ENCODE measurements around the gene TENM4. TPM values are rescaled to one million over a fixed set of nuclear protein-coding genes. Genes with fewer than 3 reads are reported as not detected.

Gene TENM4
- total RNA-seq, 1 donor from 2014 or later = 2.4 TPM

- DNase-seq (ENCODE audit: low spot score) = no peak
These were observed 695.9 kb downstream of the TENM4 start for GRCh38 chr11:78744949-78745348.

GRCh38 chr11:78744202-78744601, 696.6 kb downstream of the TENM4 start:
- DNase-seq (ENCODE audit: low spot score) = no peak

- DNase-seq (ENCODE audit: low spot score) = peak; percentile 65
These were observed 698.4 kb downstream of the TENM4 start for GRCh38 chr11:78742430-78742829.

- no peak for DNase-seq (ENCODE audit: low spot score)
These were observed 699.1 kb downstream of the TENM4 start for GRCh38 chr11:78741741-78742140.

- no peak for DNase-seq (ENCODE audit: low spot score)
These were observed 700.4 kb downstream of the TENM4 start for GRCh38 chr11:78740199-78741071.

- no peak for DNase-seq (ENCODE audit: low spot score)
These were observed 702.9 kb downstream of the TENM4 start for GRCh38 chr11:78737891-78738290.

- no peak for DNase-seq (ENCODE audit: low spot score)
These were observed 703.5 kb downstream of the TENM4 start for GRCh38 chr11:78737301-78737700.

GRCh38 chr11:78735711-78736110, 705.1 kb downstream of the TENM4 start:
- no peak for DNase-seq (ENCODE audit: low spot score)

GRCh38 chr11:78733031-78733430, 707.8 kb downstream of the TENM4 start:
- no peak for DNase-seq (ENCODE audit: low spot score)

- DNase-seq (ENCODE audit: low spot score) = no peak
These were observed 708.6 kb downstream of the TENM4 start for GRCh38 chr11:78732246-78732645.

GRCh38 chr11:78731027-78731426, 709.8 kb downstream of the TENM4 start:
- no peak for DNase-seq (ENCODE audit: low spot score)

- DNase-seq (ENCODE audit: low spot score) = no peak
These were observed 710.5 kb downstream of the TENM4 start for GRCh38 chr11:78730267-78730824.

GRCh38 chr11:78727816-78728215, 713.0 kb downstream of the TENM4 start:
- DNase-seq (ENCODE audit: low spot score) = no peak

GRCh38 chr11:78725200-78725599, 715.6 kb downstream of the TENM4 start:
- no peak for DNase-seq (ENCODE audit: low spot score)

GRCh38 chr11:78722786-78723185, 718.0 kb downstream of the TENM4 start:
- no peak for DNase-seq (ENCODE audit: low spot score)

GRCh38 chr11:78720281-78720989, 720.4 kb downstream of the TENM4 start:
- no peak for DNase-seq (ENCODE audit: low spot score)

- no peak for DNase-seq (ENCODE audit: low spot score)
These were observed 723.8 kb downstream of the TENM4 start for GRCh38 chr11:78717041-78717440.

GRCh38 chr11:78715639-78716311, 725.1 kb downstream of the TENM4 start:
- peak; percentile 46 for DNase-seq (ENCODE audit: low spot score)

GRCh38 chr11:78714539-78714938, 726.3 kb downstream of the TENM4 start:
- DNase-seq (ENCODE audit: low spot score) = no peak

- DNase-seq (ENCODE audit: low spot score) = no peak
These were observed 729.1 kb downstream of the TENM4 start for GRCh38 chr11:78711735-78712134.

GRCh38 chr11:78710417-78710816, 730.4 kb downstream of the TENM4 start:
- DNase-seq (ENCODE audit: low spot score) = no peak

GRCh38 chr11:78708388-78708787, 732.4 kb downstream of the TENM4 start:
- no peak for DNase-seq (ENCODE audit: low spot score)

All from ureter (tissue), 1 donor.